Activated T-cell treated with anti-CD3 and anti-CD28 coated beads, Interleukin-2, amount 50 U/mL, for 4 hours (primary cell): ENCODE data around the gene DUSP10. TPM values are rescaled to one million over a fixed set of nuclear protein-coding genes. Genes with fewer than 3 reads are reported as not detected.

Experiments used
- ATAC-seq, 2 donors: fragments of 200-7000 bp; cut with Tn5 transposase; one replicate each; pipeline ENCODE4 v1.10.0; 2021
- DNase-seq: peaks from one replicate; pipeline ENCODE4 v3.0.0-alpha.2; 2020
- H3K27me3 Mint-ChIP-seq: one replicate; pipeline ENCODE4 v1.8.0; 2021; ENCODE audit warnings: low read depth, mixed read lengths
- H3K36me3 Mint-ChIP-seq: one replicate; pipeline ENCODE4 v1.8.0; 2022; ENCODE audit warnings: mixed read lengths; ENCODE audit not compliant: insufficient read depth
- H3K4me1 Mint-ChIP-seq: one replicate; pipeline ENCODE4 v1.8.0; 2021; ENCODE audit warnings: low read depth, mixed read lengths
- H3K4me3 Mint-ChIP-seq: one replicate; pipeline ENCODE4 v1.8.0; 2021; ENCODE audit warnings: mild to moderate bottlenecking, moderate library complexity, mixed read lengths
- H3K9me3 Mint-ChIP-seq: one replicate; pipeline ENCODE4 v1.8.0; 2021; ENCODE audit warnings: mixed read lengths
- total RNA-seq, 3 donors: library from RNA; stranded (reverse); gene quantifications; one replicate each; pipeline ENCODE4 v1.2.1, GENCODE V29; 2021

The DUSP10 gene
- total RNA-seq, 3 donors from 2014 or later, result 9.4 to 17.1 (median 12.4) TPM

GRCh38 chr1:221756830-221757551 lies 15.1 kb upstream of the DUSP10 start:
- H3K4me3 Mint-ChIP-seq, result no peak overlapping the region
- H3K9me3 Mint-ChIP-seq, result peaks cover 3% of the 10 kb centered on the region
- no peak for ATAC-seq
- DNase-seq, result no peak
- H3K27me3 Mint-ChIP-seq, result no peaks in the 10 kb centered on the region
- peaks cover 29% of the 10 kb centered on the region for H3K4me1 Mint-ChIP-seq
- H3K36me3 Mint-ChIP-seq, result no peaks in the 10 kb centered on the region

DNA sequence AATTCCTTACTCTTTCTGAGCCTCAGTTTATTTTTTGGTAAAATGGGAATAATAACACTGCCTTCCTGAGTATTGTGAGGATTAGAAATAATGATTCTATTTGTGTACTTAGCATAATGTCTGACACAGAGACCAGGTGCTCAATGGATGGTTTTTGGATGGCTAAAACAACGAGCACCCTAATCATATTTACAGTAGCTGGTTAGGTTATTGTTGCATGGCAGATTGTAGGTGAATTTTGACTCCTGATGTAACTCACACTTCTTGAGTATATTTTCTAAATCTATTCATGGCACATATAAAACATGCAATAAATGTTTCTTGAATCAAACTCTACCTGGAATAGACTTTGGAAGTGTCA lies 11.9 kb upstream of the DUSP10 start:
- Mint-ChIP-seq H3K27me3 (no peaks in the 10 kb centered on the region), H3K4me1 (peaks cover 19% of the 10 kb centered on the region), H3K4me3 (peak overlapping the region; percentile 62), H3K9me3 (peaks cover 3% of the 10 kb centered on the region), H3K36me3 (no peaks in the 10 kb centered on the region)
- DNase-seq, result no peak
- peak in 1 of 2 donors; percentile 30 for ATAC-seq

DNA sequence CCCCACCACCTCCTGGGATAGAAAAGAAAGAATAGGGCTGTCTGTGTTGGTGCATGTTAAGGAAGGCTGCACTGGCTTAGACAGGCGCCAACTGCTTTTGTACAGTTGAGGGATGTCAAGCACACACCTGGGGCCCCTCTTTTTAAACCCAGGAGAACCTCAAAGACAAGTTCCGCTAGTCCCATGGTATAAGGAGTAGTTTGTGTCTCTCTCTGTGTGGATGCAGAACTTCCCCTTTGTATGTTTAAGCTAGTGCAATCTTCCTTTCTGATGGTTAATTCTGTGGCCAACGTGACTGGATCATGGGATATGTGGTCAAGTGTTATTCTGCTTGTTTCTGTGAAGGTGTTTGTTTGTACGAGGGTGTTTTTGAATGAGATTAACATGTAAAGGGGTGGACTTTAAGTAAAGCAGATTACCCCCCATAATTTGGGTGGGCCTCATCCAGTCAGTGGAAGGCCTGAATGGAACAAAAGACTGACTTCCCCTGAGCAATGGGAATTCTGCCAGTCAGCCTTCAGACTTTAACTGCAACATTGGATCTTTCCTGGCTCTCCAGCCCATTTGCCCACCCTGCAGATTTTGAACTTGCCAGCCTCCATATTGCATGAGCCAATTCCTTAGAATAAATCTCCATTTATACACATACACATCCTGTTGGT lies 9.5 kb upstream of the DUSP10 start:
- DNase-seq (no peak), ATAC-seq (no peak)
- Mint-ChIP-seq H3K4me3 (no peak overlapping the region), H3K9me3 (peaks cover 3% of the 10 kb centered on the region), H3K4me1 (peaks cover 19% of the 10 kb centered on the region), H3K27me3 (no peaks in the 10 kb centered on the region), H3K36me3 (no peaks in the 10 kb centered on the region)

GRCh38 chr1:221748981-221749380 lies 7.1 kb upstream of the DUSP10 start:
- H3K4me3 Mint-ChIP-seq, result no peak overlapping the region
- no peaks in the 10 kb centered on the region for H3K36me3 Mint-ChIP-seq
- ATAC-seq (no peak), DNase-seq (no peak)
- peaks cover 8% of the 10 kb centered on the region for H3K4me1 Mint-ChIP-seq
- H3K9me3 Mint-ChIP-seq, result peaks cover 3% of the 10 kb centered on the region
- H3K27me3 Mint-ChIP-seq, result no peaks in the 10 kb centered on the region

DNA sequence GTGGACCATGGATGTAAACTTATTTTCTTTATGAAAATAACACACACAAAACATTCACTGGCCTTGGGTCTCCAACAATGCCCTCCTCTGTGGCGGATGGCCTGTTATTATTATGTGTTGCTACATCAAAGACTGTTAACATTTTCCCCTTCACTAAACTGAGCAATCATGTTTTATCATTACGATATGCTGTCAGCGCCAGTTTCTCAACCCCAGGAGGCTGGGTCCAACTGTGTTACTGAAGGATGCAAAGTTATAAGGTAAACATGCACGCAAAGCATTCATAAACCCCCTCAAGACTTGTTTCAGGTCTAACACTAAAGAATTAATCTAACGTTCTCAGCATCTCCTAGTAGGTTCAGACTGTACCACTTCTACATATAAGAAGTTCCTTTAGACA lies 6.0 kb upstream of the DUSP10 start:
- H3K4me3 Mint-ChIP-seq, result no peak overlapping the region
- ATAC-seq, result no peak
- no peaks in the 10 kb centered on the region for H3K27me3 Mint-ChIP-seq
- H3K36me3 Mint-ChIP-seq, result no peaks in the 10 kb centered on the region
- no peak for DNase-seq
- H3K9me3 Mint-ChIP-seq, result no peaks in the 10 kb centered on the region
- peaks cover 8% of the 10 kb centered on the region for H3K4me1 Mint-ChIP-seq

GRCh38 chr1:221743416-221744208 lies 1.7 kb upstream of the DUSP10 start:
- DNase-seq (no peak), ATAC-seq (no peak)
- Mint-ChIP-seq H3K4me1 (peaks cover 8% of the 10 kb centered on the region), H3K9me3 (no peaks in the 10 kb centered on the region), H3K36me3 (peaks cover 4% of the 10 kb centered on the region), H3K4me3 (peak overlapping the region; percentile 84), H3K27me3 (no peaks in the 10 kb centered on the region)

- Mint-ChIP-seq H3K9me3 (no peaks in the 10 kb centered on the region), H3K27me3 (no peaks in the 10 kb centered on the region), H3K4me1 (peaks cover 11% of the 10 kb centered on the region), H3K4me3 (peak overlapping the region; percentile 84), H3K36me3 (peaks cover 12% of the 10 kb centered on the region)
- ATAC-seq (peak; percentile 58), DNase-seq (peak; percentile 63)
These were observed 896 bp upstream of the DUSP10 start for GRCh38 chr1:221742555-221743415.

DNA sequence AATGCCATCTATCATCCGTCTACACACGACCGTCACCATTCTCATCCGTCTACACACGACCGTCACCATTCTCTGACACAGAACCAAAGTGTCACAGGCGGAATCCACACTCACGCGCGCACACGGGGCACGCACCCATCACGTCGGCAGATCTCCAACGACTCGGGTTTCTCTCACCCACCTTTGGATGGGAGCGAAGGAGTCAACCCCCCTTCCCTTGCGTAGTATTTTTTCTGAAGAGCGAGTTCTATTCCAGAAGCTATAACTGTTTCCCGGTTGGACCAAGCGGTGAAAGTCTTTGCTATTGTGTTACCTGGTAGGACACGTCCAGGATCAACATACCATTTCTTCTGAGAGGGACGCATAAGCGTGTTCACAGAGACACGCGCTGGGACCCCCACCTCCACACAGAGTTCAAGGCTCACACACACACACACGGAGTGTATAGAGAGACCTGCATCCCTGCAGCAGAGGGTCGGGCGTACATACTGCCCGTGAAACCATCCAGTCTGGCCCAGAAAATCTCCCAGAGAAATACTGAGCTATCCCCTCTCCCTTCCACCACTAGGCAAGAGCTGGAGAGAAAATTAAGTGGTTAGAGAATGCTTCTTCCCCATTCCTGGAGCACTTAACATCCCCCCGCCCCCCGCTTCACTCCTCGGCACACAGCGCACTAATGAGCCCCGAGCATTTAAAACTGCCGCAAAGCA lies 741 bp downstream of the DUSP10 start:
- ATAC-seq, result no peak
- Mint-ChIP-seq H3K4me1 (peaks cover 26% of the 10 kb centered on the region), H3K27me3 (no peaks in the 10 kb centered on the region), H3K9me3 (no peaks in the 10 kb centered on the region), H3K36me3 (peaks cover 28% of the 10 kb centered on the region), H3K4me3 (no peak overlapping the region)
- DNase-seq, result peak; percentile 10

- no peaks in the 10 kb centered on the region for H3K27me3 Mint-ChIP-seq
- H3K9me3 Mint-ChIP-seq, result no peaks in the 10 kb centered on the region
- peaks cover 33% of the 10 kb centered on the region for H3K4me1 Mint-ChIP-seq
- peaks cover 33% of the 10 kb centered on the region for H3K36me3 Mint-ChIP-seq
- no peak for ATAC-seq
- no peak overlapping the region for H3K4me3 Mint-ChIP-seq
- DNase-seq, result no peak
These were observed 1.4 kb downstream of the DUSP10 start for GRCh38 chr1:221740369-221740992.

DNA sequence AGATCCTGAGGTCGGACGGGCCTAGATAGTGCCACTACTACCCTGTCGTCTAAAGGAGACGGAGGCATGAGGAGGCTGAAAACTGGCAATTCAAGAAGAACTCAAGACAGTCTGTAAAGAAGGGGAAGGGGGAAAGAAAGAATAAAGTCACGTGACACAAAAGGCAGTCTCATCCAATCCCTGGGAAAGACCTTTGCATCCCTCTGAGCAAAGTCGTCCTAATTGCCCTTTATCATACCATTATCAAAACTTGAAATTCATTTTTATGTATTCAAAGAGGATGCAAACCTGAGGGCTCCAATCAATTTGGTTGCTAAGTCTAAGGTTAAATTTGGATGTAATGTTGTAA lies 2.2 kb downstream of the DUSP10 start:
- Mint-ChIP-seq H3K27me3 (no peaks in the 10 kb centered on the region), H3K4me3 (no peak overlapping the region), H3K4me1 (peaks cover 38% of the 10 kb centered on the region), H3K36me3 (peaks cover 33% of the 10 kb centered on the region), H3K9me3 (no peaks in the 10 kb centered on the region)
- DNase-seq (no peak), ATAC-seq (no peak)

DNA sequence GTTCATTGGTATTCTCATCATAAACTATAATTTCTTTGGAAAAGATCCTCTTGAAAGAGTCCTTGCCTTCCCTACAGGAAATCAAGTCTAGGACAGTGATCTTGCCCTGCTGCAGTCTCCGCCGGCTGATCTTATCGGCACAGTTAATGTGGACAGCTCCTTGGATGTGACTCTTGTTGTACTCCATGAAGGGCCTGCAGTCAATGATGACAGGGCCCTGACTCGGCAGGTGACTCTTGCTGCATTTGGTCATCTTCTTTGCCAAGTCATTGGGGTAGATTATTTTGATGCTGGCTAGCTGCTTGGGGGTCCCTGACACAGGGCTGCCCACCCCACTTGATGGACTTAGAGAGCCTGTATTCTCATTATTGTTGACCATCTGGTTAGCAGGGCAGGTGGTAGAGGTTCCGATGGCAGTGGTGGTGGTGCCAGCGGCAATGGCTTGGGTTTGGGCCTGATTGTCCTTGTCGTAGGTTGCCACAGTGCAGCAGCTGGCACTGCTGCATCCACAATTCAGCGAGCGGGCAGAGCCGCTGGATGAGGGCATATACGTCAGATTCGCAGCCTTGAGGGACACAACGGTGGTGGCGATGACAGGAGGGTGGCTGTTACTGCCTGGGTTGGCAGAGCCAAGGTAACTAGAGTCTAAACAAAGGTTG lies 2.7 kb downstream of the DUSP10 start:
- Mint-ChIP-seq H3K4me1 (peaks cover 43% of the 10 kb centered on the region), H3K9me3 (no peaks in the 10 kb centered on the region), H3K36me3 (peaks cover 33% of the 10 kb centered on the region), H3K4me3 (no peak overlapping the region), H3K27me3 (no peaks in the 10 kb centered on the region)
- no peak for DNase-seq
- no peak for ATAC-seq

GRCh38 chr1:221736714-221737113 lies 5.2 kb downstream of the DUSP10 start:
- Mint-ChIP-seq H3K9me3 (no peaks in the 10 kb centered on the region), H3K36me3 (peaks cover 39% of the 10 kb centered on the region), H3K4me1 (peaks cover 58% of the 10 kb centered on the region), H3K27me3 (no peaks in the 10 kb centered on the region), H3K4me3 (no peak overlapping the region)
- no peak for DNase-seq
- ATAC-seq, result no peak

GRCh38 chr1:221735999-221736398 lies 5.9 kb downstream of the DUSP10 start:
- peak overlapping the region; percentile 0 for H3K4me3 Mint-ChIP-seq
- H3K4me1 Mint-ChIP-seq, result peaks cover 58% of the 10 kb centered on the region

More at GRCh38 chr1:221735999-221736398, 5.9 kb downstream of the DUSP10 start:
- ATAC-seq, result no peak
- no peak for DNase-seq
- Mint-ChIP-seq H3K27me3 (no peaks in the 10 kb centered on the region), H3K9me3 (no peaks in the 10 kb centered on the region), H3K36me3 (peaks cover 39% of the 10 kb centered on the region)
